BLaER1 treated with 17β-estradiol and CSF1 and Interleukin-3, amounts not matched to agents 10 nM and 100 nM (cell line): ENCODE measurements around the gene MORC1.
"Not testable (repeated sequence)": the region's sequence is repeated elsewhere in the genome, so short reads cannot be mapped to it uniquely, and the experiment has no call there.

Source experiments
- H3K27ac ChIP-seq, 11 experiments: shearing (Covaris generic); formaldehyde crosslinking; 2 replicates each; pipeline ENCODE4 v1.8.1; 2022
- H3K27me3 ChIP-seq, 11 experiments: shearing (Covaris generic); formaldehyde crosslinking; 2 replicates each; pipeline ENCODE4 v1.8.1; 2022
- H3K36me3 ChIP-seq, 11 experiments: shearing (Covaris generic); formaldehyde crosslinking; 2 replicates each; pipeline ENCODE4 v1.8.1; 2022
- H3K4me1 ChIP-seq, 10 experiments: shearing (Covaris generic); formaldehyde crosslinking; 2 replicates each; pipeline ENCODE4 v1.8.1; 2022
- H3K4me2 ChIP-seq, 11 experiments: shearing (Covaris generic); formaldehyde crosslinking; 2 replicates each; pipeline ENCODE4 v1.8.1; 2022
- H3K4me3 ChIP-seq, 10 experiments: shearing (Covaris generic); formaldehyde crosslinking; 2 replicates each; pipeline ENCODE4 v1.8.1; 2022
- H3K9ac ChIP-seq, 11 experiments: shearing (Covaris generic); formaldehyde crosslinking; 2 replicates each; pipeline ENCODE4 v1.8.1; 2022
- H3K9me3 ChIP-seq, 11 experiments: shearing (Covaris generic); formaldehyde crosslinking; replicated peaks in 1 of 11; 2 replicates each; pipeline ENCODE4 v1.8.1; 2022
- H4K20me1 ChIP-seq, 11 experiments: shearing (Covaris generic); formaldehyde crosslinking; 2 replicates each; pipeline ENCODE4 v1.8.1; 2022
- Cebpa-rat ChIP-seq, 11 experiments: shearing (Covaris generic); IDR thresholded peaks; 2 replicates each; pipeline ENCODE4 v1.8.1; 2022

MORC1 gene

DNA sequence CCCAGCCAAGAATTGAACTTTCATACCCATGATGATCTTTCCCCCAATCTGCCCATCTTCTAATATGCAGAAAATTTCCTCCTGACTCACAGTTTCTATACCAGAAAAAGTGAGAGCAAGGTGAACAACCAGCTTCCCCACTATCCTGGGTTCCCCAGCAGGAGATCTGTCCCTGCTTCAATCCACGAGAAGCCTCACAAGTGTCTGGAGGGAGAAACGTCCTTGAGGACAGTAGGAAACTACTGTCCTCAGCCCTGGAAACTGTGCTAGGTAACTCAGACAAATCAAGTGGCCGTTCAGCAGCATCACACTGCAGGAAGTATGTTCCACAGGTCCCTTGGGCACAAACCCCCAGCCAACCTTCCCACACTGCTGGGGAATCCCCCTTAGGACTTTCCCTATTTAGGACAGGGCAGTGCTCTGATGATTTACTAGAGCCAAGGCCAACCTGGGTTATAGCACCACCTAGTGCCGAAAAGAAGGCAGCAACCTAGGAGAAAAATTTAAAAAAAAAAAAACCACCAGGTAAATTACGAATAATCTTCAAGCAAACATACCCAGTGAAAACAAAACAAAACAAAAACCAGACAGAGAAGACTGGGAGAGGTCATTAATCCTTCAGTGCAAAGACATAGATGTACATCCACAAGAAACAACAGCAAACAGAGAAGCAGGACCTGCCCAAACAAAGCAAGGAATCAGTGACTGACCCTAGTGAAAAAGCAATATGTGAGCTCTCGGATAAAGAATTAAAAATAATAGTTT lies 36.0 kb downstream of the MORC1 start:
- TF ChIP-seq Cebpa-rat (IDR thresholded peaks at IDR 0.05) = no peak
- Histone ChIP-seq H3K4me3 (no peak overlapping the region), H3K9ac (no peak overlapping the region; a peak in 1 of 22 replicates)

DNA sequence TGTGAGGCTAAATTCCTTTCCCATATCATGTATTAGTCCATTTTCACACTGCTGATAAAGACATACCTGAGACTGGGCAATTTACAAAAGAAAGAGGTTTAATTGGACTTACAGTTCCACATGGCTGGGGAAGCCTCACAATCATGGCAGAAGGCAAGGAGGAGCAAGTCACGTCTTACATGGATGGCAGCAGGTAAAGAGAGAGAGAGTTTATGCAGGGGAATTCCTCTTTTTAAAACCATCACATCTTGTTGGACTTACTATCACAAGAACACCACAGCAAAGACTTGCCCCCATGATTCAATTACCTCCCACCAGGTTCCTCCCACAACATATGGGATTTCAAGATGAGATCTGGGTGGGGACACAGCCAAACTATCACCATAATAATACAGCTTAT lies 37.8 kb downstream of the MORC1 start:
- H3K4me3 ChIP-seq, H3K9ac ChIP-seq, H4K20me1 ChIP-seq, H3K27ac ChIP-seq, H3K27me3 ChIP-seq, H3K4me2 ChIP-seq, H3K36me3 ChIP-seq, H3K4me1 ChIP-seq: not testable (repeated sequence)
- peaks cover 0 to 11% (median 4%) of the 10 kb centered on the region in 11 experiments; a peak in 4 of 22 replicates for H3K9me3 ChIP-seq

More for the DNA sequence above, 36.0 kb downstream of the MORC1 start:
- Histone ChIP-seq H4K20me1 (no peaks in the 10 kb centered on the region), H3K36me3 (no peaks in the 10 kb centered on the region), H3K4me1 (peaks cover 4 to 7% (median 5%) of the 10 kb centered on the region in 10 experiments; a peak in 13 of 20 replicates), H3K9me3 (no peaks in the 10 kb centered on the region), H3K27me3 (no peaks in the 10 kb centered on the region), H3K27ac (no peak overlapping the region), H3K4me2 (peak overlapping the region; percentile 28 to 75 (median 39); a peak in 15 of 22 replicates)

DNA sequence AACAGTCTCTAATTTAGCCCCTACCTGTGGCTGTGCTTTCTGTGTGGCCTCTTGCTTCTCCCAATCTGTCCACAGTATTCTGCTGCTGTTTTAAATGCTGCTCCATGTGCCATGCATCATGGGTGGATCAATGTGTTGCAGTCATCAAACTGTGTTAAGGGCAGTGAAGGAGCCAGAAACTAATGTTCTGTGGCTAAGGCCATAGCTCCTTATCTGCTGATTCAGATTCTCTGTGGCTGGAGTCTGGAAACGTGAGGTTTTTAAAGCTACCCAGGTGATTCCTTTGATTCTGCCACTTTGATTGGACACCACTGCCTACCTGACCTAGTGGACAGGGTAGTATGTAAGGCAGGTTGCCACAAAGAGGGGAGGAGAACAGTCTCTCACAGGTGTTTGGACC lies 44.8 kb downstream of the MORC1 start:
- Histone ChIP-seq H3K4me1 (peaks cover 16 to 34% (median 22%) of the 10 kb centered on the region in 10 experiments), H3K27me3 (no peaks in the 10 kb centered on the region), H3K36me3 (no peaks in the 10 kb centered on the region), H3K4me3 (no peak overlapping the region), H4K20me1 (no peaks in the 10 kb centered on the region), H3K9ac (no peak overlapping the region), H3K27ac (no peak overlapping the region), H3K9me3 (peaks cover 0 to 12% (median 4%) of the 10 kb centered on the region in 11 experiments; a peak in 5 of 22 replicates), H3K4me2 (peak overlapping the region in 5 of 11 experiments; percentile 72 to 89 (median 84); a peak in 4 of 22 replicates)
- TF ChIP-seq Cebpa-rat (IDR thresholded peaks at IDR 0.05) = no peak

DNA sequence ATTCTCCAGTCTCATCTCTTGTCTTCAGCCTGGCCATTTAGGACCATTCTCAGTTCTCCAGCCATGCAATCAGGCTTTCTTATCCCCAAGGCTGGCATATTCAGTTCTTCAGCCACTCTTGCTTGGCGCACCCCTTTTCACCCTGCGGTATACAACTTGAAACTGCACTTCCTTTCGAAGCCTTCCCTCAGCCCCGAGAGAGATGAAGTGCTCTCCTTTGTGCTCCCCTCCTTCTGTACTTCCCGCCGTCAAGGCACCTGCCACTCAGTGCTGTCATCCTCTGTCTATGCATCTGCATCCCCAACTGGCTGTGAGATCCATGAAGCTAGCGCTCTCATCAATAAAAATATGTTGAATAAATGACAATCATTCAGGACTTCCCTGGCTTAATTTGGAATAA lies 45.7 kb downstream of the MORC1 start:
- peak overlapping the region; percentile 63 to 89 (median 78) for H3K4me2 ChIP-seq
- H3K27me3 ChIP-seq = no peaks in the 10 kb centered on the region
- peaks cover 0 to 12% (median 4%) of the 10 kb centered on the region in 11 experiments; a peak in 5 of 22 replicates for H3K9me3 ChIP-seq
- H3K4me1 ChIP-seq = peaks cover 16 to 34% (median 22%) of the 10 kb centered on the region in 10 experiments
- H3K4me3 ChIP-seq = peak overlapping the region in 1 of 10 experiments; percentile 11; a peak in 1 of 20 replicates
- H3K36me3 ChIP-seq = no peaks in the 10 kb centered on the region
- no peaks in the 10 kb centered on the region for H4K20me1 ChIP-seq
- H3K9ac ChIP-seq = peak overlapping the region in 3 of 11 experiments; percentile 4 to 16 (median 4); a peak in 1 of 22 replicates
- TF ChIP-seq Cebpa-rat (IDR thresholded peaks at IDR 0.05) = no peak
- H3K27ac ChIP-seq = peak overlapping the region in 1 of 11 experiments; percentile 15; a peak in 1 of 22 replicates

DNA sequence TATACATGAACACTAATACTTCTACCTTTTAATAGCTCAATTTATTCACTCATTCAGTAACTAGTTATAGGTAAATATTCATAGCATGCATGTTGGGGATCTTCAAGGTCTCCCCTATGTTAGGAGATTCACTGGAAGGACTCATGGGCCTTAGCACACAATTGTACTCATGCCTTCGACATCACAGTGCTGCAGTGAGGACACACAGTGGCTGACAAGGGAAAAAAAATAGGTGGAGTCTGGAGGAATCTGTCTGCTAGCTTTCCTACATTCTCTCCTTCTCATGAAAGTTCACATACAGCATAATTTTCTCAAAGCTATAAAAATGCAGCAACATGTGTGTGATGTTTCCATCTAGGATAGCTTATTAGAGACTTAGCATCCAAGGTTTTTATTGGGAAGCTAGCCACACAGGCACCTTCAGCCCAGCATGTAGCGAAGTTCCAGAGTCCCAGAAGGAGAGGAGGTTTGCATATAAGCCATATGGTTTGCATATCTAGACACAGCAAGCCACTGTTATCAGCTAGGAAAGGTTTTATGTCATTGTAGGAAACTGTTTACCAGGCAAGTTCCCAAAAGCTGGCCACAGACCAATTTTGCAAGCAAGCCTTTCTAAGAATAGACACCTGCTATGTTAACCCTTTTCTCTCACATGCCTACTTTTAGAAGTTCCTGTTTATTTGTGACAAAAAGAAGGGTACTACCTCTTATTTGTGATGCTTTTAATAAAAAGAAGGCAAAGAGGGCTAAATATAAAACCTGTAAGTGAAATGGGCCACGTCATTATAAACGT lies 46.4 kb downstream of the MORC1 start:
- H3K9ac ChIP-seq = peak overlapping the region in 3 of 11 experiments; percentile 4 to 16 (median 4); a peak in 2 of 22 replicates
- no peaks in the 10 kb centered on the region for H3K27me3 ChIP-seq
- H3K36me3 ChIP-seq = no peaks in the 10 kb centered on the region
- peaks cover 16 to 34% (median 22%) of the 10 kb centered on the region in 10 experiments for H3K4me1 ChIP-seq
- peak overlapping the region in 1 of 10 experiments; percentile 11; a peak in 2 of 20 replicates for H3K4me3 ChIP-seq
- no peak for TF ChIP-seq Cebpa-rat (IDR thresholded peaks at IDR 0.05)
- H3K27ac ChIP-seq = peak overlapping the region in 1 of 11 experiments; percentile 5; a peak in 2 of 22 replicates
- no peaks in the 10 kb centered on the region for H4K20me1 ChIP-seq
- H3K4me2 ChIP-seq = peak overlapping the region; percentile 63 to 89 (median 78)
- H3K9me3 ChIP-seq = peaks cover 0 to 12% (median 4%) of the 10 kb centered on the region in 11 experiments; a peak in 5 of 22 replicates

DNA sequence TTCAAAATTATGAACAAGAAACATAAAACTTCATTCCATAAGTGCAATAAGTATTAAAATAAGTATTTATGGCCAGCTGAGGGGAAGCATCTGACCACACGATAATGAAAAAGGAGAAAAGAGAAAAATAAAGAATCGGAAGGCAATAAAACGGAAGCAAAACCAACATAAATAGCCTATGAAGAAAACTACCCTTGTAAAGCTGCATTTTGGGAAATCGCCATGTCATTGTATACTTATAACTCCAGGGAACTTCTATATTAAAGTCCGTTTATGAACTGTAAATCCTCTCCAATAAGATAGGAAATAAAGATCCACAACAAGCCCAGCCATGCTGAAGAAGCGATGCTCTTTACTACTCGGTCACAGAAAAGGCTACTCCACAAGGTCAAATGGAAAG lies 47.7 kb downstream of the MORC1 start:
- Histone ChIP-seq H3K27ac (no peak overlapping the region), H4K20me1 (no peaks in the 10 kb centered on the region), H3K4me2 (peak overlapping the region in 2 of 11 experiments; percentile 85 to 89; a peak in 3 of 22 replicates), H3K9ac (no peak overlapping the region), H3K4me1 (peaks cover 16 to 34% (median 22%) of the 10 kb centered on the region in 10 experiments), H3K4me3 (no peak overlapping the region), H3K36me3 (no peaks in the 10 kb centered on the region), H3K27me3 (no peaks in the 10 kb centered on the region), H3K9me3 (peaks cover 0 to 5% (median 0%) of the 10 kb centered on the region in 11 experiments; a peak in 3 of 22 replicates)
- no peak for TF ChIP-seq Cebpa-rat (IDR thresholded peaks at IDR 0.05)

DNA sequence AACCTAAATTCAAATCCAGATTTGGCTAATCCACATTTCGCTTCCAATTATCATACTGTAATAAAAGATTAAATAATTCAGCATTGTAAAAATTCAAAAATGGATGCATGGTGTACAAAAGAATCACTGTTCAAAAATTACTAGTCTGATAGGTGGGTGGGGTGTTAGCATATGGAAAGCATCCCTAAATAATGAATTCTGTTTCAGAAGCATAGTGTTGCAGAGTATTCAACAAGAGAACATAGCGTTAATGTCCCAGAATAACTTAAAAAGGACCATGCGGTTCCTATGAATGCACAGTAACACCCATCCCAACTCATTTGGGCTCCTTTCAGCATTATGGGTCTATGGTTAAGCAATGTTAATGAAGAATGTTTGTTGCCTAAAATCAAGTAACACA lies 51.1 kb downstream of the MORC1 start:
- Histone ChIP-seq H3K4me3 (no peak overlapping the region), H3K4me2 (no peak overlapping the region), H4K20me1 (no peaks in the 10 kb centered on the region), H3K27me3 (no peaks in the 10 kb centered on the region), H3K4me1 (peaks cover 7 to 24% (median 11%) of the 10 kb centered on the region in 10 experiments), H3K27ac (no peak overlapping the region), H3K36me3 (no peaks in the 10 kb centered on the region), H3K9ac (no peak overlapping the region), H3K9me3 (no peaks in the 10 kb centered on the region)
- no peak for TF ChIP-seq Cebpa-rat (IDR thresholded peaks at IDR 0.05)

DNA sequence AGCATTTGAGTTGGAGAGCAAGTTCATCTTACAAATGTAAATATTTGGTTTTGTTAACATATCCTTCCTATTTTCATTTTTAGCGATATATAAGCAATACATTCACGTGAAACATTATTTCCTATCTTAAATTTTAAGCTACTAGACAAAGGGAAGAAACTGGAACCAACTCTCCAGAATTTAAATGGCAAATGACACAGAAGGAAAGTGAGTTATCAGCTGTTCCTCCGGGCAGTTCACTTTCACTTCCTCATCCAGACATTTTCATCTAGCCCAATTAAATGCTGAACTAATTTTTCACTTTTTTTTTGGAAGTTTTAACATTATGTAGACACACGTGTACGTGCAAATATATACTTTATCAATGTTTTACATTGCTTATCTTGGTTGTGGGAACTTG lies 58.7 kb downstream of the MORC1 start:
- Histone ChIP-seq H3K27me3 (no peaks in the 10 kb centered on the region), H3K4me2 (peak overlapping the region in 7 of 11 experiments; percentile 9 to 72 (median 49); a peak in 10 of 22 replicates), H4K20me1 (no peaks in the 10 kb centered on the region), H3K27ac (peak overlapping the region in 2 of 11 experiments; percentile 46 to 49; a peak in 4 of 22 replicates), H3K36me3 (no peaks in the 10 kb centered on the region), H3K4me3 (peak overlapping the region in 1 of 10 experiments; percentile 22; a peak in 1 of 20 replicates), H3K9me3 (no peaks in the 10 kb centered on the region), H3K4me1 (peaks cover 0 to 69% (median 7%) of the 10 kb centered on the region in 10 experiments; a peak in 11 of 20 replicates), H3K9ac (no peak overlapping the region)
- no peak for TF ChIP-seq Cebpa-rat (IDR thresholded peaks at IDR 0.05)

DNA sequence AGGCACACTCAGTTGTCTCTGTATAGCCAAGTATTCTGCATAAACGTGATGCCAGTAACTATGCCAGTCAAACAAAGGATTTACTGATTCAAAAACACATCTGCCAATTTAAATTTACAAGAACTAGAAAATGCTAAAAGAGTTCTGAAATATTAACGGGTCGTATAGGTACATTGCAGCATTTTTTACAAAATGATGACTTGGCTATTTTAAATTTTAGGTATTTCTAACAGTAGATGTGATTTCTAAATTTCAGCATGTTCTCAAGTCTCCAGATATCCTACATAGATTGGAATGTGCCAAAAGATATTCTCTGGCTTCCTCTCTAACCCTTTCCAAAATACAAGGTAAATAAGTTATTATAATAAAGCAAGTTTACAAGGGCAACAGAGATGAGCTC lies 60.3 kb downstream of the MORC1 start:
- Histone ChIP-seq H3K36me3 (no peaks in the 10 kb centered on the region), H3K4me3 (no peak overlapping the region), H3K9me3 (peaks cover 0 to 9% (median 5%) of the 10 kb centered on the region in 11 experiments; a peak in 10 of 22 replicates), H3K4me1 (peaks cover 0 to 72% (median 7%) of the 10 kb centered on the region in 10 experiments; a peak in 12 of 20 replicates), H3K9ac (no peak overlapping the region), H3K27ac (no peak overlapping the region), H3K27me3 (no peaks in the 10 kb centered on the region), H4K20me1 (no peaks in the 10 kb centered on the region), H3K4me2 (peak overlapping the region in 2 of 11 experiments; percentile 52 to 70; a peak in 3 of 22 replicates)
- no peak for TF ChIP-seq Cebpa-rat (IDR thresholded peaks at IDR 0.05)
